OCI-LY1 (cell line): ENCODE measurements around the gene SORCS3.

ENCODE experiments used
- CTCF ChIP-seq: fragments of 200-600 bp; sonication (generic), shearing (Covaris generic); IDR thresholded peaks from 2 replicates; pipeline ENCODE4 v1.5.1; 2017; ENCODE audit warnings: mild to moderate bottlenecking, antibody characterized with exemption, low read length, moderate library complexity, mixed read lengths
- EZH2 ChIP-seq: fragments of 200-600 bp; sonication (generic), shearing (Covaris generic); IDR thresholded peaks from 2 replicates; pipeline ENCODE4 v1.8.0; 2017; ENCODE audit warnings: borderline replicate concordance, mixed run types, mild to moderate bottlenecking, antibody characterized with exemption, low read length, moderate library complexity, mixed read lengths

GRCh38 chr10:105274556-105275070 lies 633.5 kb downstream of the SORCS3 start:
- TF ChIP-seq CTCF (no peak), EZH2 (no peak)
